HG03066 (cell line): ENCODE measurements around the gene TRPV4.

Experiments used
- ATAC-seq: cut with Tn5 transposase; IDR thresholded peaks from one replicate; pipeline ENCODE4 v1.9.1; 2021; ENCODE audit warnings: low read depth; ENCODE audit not compliant: unreplicated experiment

TRPV4 gene

DNA sequence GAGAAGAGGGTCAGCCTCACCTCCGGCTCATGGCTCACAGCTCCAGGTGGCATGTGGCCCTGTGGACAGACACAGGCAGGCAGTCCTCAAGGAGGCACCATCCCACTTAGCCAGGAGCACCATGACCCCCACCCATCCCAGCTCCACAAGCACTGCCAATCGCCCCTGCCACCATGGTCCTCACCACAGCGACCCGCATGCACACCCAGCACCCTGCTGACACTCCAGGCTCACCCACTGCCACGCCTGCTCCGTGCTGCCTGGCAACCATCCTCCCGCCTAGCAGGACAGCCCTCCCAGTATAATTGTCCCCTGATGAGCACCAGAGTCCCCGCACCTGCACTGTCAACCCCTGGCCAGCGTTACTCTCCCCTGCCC lies 50.9 kb downstream of the TRPV4 start:
- no peak for ATAC-seq

DNA sequence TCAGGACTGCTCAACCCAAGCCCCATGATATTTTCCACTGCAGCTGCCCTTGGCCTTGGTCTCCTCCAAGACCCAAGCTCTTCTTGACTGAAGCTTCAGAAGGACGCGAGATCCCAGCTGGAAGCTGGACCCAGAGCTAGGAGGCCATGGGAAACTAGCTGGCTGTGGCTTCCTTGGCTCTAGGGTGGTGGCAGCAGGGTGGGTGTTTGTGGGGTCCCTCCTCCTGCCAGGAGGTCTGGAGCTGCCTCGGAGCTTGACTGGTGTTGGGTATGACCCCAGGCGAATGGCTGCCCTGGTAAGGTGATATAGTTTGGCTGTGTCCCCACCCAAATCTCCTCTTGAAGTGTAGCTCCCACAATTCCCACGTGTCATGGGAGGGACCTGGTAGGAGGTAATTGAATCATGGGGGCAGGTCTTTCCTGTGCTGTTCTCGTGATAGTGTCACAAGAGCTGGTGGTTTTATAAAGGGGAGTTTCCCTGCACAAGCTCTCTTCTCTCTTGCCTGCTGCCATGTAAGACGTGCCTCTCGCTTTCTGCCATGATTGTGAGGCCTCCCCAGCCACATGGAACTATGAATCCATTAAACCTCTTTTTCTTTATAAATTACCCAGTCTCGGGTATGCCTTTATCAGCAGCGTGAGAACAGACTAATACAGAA lies 51.4 kb downstream of the TRPV4 start:
- no peak for ATAC-seq

DNA sequence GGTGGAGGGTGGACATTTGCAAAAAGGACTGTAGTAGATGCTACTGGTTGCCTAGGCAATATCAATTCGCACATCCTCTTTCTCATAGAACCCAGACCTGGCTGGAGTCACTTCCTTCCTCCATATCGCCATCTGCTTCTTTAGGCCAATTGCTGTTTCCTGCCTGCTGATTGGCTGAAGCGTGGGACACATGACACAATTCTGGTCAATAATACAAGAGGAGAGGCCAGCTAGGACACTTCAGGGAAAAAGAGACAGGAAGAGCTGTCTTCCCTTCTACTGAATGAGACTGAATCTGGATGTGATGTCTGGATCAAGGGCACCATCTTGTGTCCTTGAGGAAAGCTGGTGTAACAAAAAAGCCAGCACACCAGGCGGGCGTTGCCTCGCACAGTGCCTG lies 53.8 kb downstream of the TRPV4 start:
- ATAC-seq, result no peak

DNA sequence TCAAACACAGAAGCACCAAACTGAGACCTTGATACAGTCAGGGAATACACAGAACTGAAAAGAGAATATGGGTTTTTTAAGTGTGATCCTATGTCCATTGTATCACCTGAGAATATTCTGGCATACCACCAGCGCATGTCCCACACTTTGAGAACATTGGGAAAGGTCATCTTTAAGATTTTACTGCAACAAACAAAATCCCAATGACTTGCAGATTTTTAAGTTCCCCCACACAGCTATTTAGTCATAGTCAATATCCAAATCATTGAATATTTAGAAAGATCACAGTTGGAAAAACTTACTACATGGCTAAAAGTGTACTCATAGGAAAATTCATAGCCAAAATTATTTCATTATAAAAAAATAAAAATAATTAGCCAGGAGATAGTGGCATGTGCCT lies 54.5 kb downstream of the TRPV4 start:
- ATAC-seq, result no peak

DNA sequence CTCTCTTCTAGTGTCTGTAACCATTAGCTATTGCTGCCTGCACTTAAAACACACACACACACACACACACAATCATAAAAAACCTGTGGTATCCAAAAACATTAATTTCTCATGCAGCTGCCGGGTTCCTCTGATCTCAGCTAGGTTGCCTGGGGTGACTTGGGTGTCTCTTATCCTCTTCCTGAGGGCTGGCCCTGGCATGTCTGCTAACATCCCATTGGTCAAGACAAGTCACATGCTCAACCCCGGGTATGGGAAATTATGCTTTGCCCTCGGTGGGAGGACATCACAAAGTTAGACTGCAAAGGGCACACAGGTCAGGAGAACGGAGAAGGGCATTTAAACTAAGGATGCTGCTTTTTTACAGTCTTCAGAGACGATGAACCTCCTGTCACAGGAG lies 55.7 kb downstream of the TRPV4 start:
- no peak for ATAC-seq

DNA sequence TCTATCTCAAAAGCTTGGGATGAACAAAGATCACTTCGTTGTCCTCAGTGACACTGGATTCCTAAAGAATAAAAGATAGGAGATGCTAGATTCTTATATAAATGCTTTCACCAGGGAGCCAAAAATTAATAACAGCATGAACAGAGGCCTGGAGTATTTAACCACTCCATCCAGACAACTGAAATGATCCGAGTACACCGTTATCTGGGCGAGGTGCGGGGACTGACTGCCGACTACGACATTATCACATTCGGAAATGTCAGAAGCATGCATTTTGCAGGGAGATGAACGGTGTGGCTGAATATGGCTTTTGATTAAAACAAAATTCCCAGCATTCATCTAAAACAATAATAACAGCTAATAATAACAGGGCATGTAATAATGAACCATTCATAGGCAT lies 56.6 kb downstream of the TRPV4 start:
- no peak for ATAC-seq

DNA sequence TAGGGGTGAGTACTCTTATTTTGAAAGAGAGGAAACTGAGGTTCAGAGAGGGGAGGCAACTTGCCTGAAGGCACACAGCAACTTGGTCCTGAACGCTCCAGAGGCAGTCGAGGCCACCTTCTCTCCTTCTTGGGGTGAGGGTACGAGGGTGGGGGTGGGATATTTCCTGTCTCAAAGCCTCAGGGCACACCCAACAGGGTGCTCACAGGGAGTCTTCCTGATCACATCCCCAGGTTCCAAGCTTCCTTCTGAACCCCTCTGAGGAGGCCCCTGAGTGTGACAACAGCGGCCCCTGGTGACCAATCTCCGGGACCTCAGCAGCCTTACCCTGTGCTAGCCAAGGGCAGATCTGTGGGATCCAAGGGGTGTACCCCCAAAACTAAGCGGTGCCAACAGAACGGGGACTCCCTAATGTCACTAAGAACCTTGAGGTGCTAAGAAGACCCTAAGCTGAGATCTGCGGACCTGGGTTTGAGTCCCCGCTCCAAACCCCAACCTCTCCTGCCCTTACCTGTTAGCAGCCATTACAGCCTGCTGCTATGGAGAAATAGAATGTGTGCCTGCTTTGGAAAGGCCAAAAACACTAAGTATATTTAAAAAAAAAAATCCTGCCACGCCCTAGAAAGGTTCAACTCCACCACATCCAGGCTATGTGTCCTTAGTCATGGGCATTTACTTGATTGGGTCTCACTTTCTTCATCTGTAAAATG lies 57.9 kb downstream of the TRPV4 start:
- no peak for ATAC-seq

DNA sequence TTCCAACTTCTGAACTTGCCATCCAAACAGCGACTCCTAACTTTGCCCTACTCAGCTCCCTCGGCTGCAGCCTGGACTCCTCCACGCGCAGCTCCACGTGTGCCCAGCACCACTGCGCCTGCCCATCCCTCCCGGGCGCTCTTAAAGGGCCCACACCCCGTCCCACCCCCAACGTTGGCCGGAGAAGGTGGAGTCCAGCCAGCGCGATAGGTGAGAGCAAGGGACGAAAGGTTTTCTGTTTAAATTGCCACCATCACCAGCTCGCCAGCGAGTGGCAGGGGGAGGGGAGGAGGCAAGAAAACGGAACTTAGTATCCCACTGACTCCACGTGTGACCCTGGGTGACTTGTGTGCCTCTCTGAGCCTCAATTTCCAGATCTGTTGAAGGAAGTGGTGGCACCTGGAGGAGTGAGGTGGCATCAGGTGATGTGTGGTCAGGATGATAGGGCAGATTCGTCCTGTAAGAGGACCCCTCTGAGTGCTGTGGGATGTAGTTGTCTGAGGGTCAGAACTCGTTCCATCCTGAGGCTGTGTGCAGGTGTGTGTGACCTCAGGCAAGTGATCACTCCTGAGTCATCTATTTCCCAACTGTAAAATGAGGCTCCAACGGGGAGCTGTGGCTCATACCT lies 59.7 kb downstream of the TRPV4 start:
- no peak for ATAC-seq

DNA sequence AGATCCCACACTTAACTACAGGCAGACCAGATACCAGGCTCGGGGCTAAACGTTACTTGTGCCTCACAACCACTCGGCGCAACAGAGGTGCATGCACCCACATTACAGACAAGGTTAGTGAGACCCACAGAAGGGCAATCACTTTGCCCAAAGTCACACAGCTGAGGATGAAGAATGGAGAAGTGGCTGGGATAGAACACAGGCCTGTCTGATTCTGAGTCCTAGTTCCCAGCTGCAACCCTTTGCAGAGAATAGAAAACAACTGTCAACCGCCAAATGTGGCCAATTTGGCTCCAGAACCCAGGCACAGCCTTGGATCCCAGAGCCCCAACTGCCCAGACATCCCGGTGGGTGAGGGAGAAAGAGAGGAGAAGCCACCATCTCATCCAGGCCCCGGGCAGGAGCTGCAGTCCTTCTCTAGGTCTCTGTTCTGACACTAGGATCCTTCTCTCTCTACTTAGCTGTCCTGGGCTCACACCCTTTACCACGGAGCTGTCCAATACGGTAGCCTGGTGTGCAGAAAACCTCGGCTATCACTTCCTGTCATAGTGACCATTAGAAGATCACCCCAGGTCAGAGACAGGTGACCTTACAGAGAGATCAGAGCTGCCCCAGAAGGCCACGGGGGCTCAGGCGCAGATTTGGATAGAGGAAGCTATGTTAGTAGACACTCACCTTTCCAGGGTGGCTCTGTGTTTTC lies 60.4 kb downstream of the TRPV4 start:
- ATAC-seq, result no peak

DNA sequence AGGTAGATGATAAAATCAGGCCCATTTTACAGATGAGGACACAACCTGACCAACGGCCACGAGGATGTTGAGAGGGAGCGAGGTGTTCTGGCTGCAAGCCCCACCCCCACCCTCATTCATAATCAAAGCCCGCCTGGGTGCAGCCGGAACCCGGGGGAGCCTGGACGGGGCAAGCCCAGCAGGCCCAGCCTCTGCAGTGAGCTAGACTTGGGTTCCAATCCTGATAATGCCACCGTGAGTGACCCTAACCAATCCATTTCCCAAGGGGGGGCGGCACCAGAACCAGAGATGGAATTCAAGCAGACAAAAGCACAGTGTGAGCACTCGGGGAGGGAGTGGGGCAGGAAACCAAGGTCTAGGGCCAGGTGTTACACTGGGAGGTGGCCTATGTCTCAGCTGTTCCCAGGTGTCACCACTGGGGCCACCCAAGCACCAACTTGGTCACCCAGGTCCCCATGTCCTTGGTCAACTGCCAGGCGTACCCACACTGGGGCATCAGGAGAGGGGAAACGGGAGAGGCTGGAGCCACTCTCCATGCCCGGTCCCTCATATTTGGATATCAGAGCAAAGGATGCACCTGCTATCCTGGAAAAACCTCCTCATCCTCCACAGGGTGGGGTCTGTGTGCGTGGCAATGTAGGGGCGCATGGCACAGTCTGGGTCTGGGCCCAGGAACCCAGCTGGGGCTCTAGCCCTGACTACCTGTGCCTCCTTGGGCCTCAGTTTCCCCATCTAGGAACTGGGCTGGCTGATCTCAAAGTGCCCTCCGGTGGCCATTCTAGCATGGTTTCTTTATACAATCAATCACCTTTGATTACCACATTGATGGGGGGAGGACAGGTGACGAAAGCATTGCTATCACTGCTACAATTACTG lies 61.2 kb downstream of the TRPV4 start:
- ATAC-seq, result no peak

DNA sequence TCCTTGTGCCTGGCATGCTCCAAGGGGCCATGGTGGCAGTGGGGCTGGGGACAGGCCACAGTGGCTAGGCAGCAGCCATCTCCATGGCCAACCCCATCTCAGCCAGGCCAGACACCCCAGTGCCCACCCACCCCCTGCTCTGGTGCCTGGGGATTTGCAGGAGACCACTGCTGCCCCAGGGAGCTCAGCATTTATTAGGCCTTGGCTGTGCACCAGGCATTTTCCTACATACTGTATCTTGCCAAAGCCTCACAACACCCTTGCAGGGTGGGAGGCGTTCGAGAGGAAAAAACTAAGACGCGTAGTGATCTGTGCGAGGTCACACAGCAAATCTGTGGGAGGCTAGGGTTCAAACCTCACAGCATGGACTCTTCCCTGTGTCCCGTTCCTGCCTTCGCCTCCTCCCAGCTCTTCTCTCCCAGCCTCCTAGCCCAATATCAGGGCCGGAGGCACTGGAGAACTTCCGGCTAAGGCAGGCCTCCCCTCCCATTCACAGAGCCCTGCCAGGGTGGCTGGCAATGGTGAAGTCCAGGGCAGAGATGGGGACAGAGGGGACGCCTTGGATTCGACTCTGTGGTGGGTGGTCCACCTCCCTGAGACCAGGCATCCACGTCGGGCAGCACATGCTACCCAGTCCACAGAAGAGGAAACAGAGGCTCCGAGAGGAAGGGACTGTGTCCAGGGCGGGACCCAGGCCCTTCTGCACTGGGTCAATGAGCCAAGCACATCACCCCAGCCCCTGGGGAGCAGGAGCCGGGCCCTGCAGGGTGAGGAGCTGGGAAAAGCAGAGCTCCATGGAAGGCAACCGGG lies 62.1 kb downstream of the TRPV4 start:
- no peak for ATAC-seq

DNA sequence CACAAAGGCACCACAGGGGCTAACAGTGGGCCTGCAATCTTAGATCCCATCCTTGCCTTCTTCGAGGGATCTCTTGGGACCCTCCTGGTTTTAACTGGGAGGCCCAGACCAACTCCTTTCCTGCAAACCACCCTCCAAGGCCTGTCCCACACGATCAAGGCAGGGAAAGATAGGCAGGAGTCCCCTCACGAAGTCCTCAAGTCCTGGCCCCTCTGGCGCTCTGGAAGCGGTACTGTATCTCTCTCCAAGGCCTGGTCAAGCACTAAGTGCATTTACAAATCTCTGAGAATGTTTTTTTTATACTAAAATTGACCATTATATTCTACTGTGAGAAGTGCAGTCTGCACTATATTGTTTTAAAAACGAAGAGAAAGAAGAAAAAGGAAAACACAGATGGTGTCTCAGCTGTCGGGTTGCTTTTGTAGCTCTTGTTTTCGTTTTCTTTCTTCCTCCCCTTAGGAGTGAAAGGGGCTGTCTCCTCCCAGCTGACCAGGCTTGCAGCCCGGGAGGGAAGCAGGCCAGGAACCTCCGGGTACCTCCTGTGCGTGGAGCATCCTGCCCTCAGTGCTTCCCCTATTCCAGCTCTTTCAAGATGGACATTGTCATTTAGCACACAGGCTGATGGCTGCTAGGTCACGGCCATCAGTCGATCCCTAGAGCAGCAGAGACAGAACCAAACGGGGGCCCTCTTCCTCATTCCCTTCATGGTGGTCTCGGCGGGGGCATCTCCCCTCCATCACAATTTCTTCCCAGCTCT lies 62.9 kb downstream of the TRPV4 start:
- no peak for ATAC-seq

DNA sequence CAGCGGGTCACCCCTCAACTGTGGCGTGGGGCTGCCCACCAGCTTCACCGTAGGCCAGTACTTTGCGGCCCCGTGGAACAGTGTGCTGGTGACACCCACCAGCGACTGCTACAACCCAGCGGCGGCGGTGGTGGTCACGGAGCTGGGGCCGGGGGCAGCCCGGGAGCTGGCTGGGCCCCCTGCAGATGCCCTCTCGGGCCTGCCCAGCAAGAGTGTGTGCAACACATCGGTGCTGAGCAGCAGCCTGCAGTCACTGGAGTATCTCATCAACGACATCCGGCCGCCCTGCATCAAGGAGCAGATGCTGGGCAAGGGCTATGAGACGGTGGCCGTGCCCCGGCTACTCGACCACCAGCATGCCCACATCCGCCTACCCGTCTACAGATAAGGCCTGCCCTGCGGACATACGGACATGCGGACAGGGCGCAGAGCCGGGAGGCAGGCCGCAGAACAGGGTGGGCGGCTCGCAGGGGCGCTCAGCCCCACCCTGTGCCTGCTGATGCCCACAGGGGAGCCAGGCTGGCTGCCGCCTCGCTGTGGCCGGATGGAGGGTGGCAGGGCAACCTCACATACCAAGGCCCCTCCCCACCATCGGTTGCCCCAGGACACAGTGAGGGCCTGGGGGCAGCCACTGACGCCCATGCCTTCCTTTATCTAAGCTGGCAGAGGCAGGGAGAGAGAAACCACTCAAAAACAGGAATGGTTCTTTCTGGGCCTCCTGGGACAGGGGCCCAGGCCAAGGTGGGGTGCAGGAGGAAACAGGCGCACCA lies 64.1 kb downstream of the TRPV4 start:
- no peak for ATAC-seq

DNA sequence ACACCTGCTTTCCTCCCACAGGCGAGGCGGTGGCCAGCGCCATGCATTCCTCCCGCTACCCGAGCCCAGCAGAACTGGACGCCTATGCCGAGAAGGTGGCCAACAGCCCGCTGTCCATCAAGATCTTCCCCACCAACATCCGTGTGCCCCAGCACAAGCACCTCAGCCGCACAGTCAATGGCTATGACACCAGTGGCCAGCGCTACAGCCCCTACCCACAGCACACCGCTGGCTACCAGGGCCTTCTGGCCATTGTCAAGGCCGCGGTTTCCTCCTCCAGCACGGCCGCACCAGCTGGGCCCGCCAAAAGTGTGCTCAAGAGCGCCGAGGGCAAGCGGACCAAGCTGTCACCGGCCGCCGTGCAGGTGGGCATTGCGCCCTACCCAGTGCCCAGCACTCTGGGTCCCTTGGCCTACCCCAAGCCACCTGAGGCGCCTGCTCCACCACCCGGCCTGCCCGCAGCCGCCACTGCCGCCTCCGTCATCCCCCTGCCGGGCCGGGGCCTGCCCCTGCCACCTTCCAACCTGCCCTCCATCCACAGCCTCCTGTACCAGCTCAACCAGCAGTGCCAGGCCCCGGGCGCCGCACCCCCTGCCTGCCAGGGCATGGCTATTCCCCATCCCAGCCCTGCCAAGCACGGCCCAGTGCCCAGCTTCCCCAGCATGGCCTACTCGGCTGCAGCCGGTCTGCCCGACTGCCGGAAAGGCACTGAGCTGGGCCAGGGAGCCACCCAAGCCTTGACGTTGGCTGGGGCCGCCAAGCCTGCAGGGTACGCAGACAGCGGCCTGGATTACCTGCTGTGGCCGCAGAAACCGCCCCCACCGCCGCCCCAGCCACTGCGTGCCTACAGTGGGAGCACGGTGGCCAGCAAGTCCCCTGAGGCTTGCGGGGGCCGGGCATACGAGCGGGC lies 65.0 kb downstream of the TRPV4 start:
- no peak for ATAC-seq

DNA sequence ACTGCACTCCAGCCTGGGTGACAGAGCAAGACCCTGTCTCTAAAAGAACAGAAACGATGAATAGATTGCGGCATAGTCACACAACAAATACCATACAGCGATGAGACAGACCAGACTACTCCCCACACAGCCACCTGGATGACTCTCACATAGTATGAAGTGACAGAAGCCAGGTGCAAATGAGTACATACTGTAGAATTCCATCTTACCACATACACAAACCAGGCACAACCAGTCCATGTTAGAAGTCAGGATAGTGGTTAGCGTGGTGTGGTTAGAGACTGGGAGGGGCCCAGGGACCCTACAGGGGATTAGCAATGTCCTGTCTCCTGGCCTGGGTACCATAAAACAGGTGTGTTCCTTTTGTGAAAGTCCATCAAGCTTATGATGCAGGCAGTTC lies 65.7 kb downstream of the TRPV4 start:
- no peak for ATAC-seq

DNA sequence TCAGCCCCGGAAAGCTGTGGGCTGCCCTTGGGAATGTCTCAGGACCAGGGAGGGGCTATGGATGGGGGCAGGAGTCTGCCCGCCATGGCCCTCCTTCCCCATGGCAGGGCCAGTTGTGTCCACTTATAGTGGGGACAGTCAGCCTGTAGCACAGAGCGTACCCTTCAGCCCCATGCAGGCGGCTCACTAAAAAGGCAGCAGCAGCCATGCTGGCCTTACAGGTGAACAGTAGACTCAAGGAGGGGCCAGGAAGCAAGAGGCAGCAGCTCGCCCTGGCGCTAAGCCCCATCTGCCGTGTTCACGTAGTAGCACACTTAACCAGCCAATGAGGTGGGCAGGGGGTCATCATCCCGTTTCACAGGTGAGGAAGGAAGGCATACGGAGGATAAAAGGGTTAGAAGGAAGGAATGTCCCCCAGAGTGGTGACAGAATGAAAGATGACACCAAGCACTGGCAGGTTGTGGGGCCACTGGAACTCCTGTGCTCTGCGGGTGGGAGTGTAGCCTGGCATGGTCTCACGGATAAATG lies 66.9 kb downstream of the TRPV4 start:
- no peak for ATAC-seq

DNA sequence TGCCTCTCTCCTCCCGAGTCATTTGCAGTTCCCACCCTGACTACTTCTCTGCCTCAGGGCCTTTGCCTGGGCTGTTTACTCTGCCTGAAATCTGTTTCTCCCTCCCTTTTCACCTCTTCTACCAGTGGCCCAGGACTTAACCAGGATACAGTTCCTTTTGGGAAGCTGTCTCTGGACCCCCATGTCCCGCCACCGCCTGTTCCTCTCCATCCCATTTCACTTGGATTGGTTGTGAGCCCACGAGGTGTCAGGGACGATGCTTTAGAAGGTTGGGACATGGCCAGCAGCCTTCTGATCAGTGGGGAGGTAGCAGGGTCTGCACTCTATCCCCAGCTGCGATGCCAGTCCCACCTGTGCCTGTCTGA lies 67.8 kb downstream of the TRPV4 start:
- no peak for ATAC-seq
